ENCODE data around the gene LRRC19.

DNA sequence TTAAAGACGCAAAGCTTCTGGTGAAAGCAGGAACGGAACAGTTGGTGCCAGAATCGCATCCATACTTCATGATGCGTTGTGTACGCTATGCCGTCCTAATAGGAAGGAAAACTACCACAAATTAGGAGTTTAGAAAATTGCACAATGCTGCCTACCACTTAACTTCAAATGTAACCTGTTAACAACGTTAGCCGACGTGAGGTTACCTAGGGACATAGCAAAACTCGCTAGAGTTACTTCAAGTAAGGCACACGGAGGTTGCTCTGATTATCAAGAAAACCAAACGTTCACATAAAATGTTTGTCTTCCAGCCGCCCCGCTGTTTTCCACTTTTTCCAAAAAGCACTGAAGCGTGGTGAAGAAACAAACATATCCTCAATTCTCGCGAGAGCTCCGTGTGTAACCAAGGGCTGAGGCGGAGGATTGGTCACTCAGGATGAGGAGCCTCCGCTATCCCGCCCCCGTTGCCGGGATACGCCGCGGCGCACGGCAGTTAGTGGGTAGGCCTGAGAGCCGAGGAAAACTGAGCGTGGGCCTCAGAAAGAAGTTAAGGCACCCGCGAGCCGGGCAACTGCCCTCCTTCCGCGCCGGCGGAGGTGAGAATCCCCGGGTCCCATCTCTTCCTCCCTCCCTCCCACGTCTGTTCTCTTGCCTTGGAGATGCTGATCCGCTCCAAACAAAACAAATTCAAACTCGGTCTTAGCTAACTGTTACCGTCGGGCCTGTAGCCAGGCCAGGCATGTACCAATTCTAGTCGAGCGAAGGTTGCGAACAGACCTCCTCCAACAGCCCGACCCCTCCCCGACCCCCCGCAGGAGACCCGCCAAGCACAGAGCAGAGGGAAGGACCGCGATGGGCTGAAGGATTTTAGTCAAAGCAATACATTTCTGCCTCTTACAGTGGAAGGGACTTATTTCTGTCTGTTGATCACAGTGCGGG lies 49.3 kb downstream of the LRRC19 start, which contains the start of gene IFT74:
- TF ChIP-seq, protein P1, sequence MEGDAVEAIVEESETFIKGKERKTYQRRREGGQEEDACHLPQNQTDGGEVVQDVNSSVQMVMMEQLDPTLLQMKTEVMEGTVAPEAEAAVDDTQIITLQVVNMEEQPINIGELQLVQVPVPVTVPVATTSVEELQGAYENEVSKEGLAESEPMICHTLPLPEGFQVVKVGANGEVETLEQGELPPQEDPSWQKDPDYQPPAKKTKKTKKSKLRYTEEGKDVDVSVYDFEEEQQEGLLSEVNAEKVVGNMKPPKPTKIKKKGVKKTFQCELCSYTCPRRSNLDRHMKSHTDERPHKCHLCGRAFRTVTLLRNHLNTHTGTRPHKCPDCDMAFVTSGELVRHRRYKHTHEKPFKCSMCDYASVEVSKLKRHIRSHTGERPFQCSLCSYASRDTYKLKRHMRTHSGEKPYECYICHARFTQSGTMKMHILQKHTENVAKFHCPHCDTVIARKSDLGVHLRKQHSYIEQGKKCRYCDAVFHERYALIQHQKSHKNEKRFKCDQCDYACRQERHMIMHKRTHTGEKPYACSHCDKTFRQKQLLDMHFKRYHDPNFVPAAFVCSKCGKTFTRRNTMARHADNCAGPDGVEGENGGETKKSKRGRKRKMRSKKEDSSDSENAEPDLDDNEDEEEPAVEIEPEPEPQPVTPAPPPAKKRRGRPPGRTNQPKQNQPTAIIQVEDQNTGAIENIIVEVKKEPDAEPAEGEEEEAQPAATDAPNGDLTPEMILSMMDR (IDR thresholded peaks at IDR 0.05) = no peak
- TF ChIP-seq POLR2A (IDR thresholded peaks at IDR 0.05) = peak; percentile 68 to 74
